GM12878 (cell line): Measurements from ENCODE around the gene ATP1B2.

Source experiments
- BCL11A ChIP-seq: IDR thresholded peaks from 2 replicates; pipeline ENCODE4 v1.6.1; 2011; ENCODE audit warnings: low read depth, low read length
- CREM ChIP-seq: IDR thresholded peaks from 2 replicates; pipeline ENCODE4 v1.6.1; 2014; ENCODE audit warnings: antibody characterized with exemption, low read depth
- CTCF ChIP-seq, 3 experiments: IDR thresholded peaks in 2 of 3; conservative IDR thresholded peaks in 1 of 3; 2 replicates each; pipeline ENCODE4 v1.5.1; 2011; ENCODE audit warnings: low read depth in 3 of 3, low read length in 3 of 3, mild to moderate bottlenecking in 3 of 3, control low read depth in 2 of 3, moderate library complexity in 2 of 3, inconsistent platforms in 1 of 3, mixed read lengths in 1 of 3; ENCODE audit not compliant: control insufficient read depth in 2 of 3, insufficient read depth in 1 of 3; ENCODE audit errors: extremely low read depth in 1 of 3
- EGR1 ChIP-seq, 2 experiments: IDR thresholded peaks; 1 replicate in 1 of 2; 2 replicates in 1 of 2; pipeline ENCODE4 v1.6.1; 2011 to 2012; ENCODE audit warnings: low read depth in 2 of 2, low read length in 2 of 2, borderline replicate concordance in 1 of 2, mild to moderate bottlenecking in 1 of 2, moderate library complexity in 1 of 2
- EZH2 ChIP-seq: IDR thresholded peaks from 2 replicates; pipeline ENCODE4 v1.6.1; 2012; ENCODE audit warnings: low read depth, mild to moderate bottlenecking, control low read depth, inconsistent platforms, low read length, borderline replicate concordance; ENCODE audit not compliant: control insufficient read depth
- GABPA ChIP-seq: IDR thresholded peaks from 2 replicates; pipeline ENCODE4 v1.6.1; 2014; ENCODE audit warnings: antibody characterized with exemption, low read depth, mild to moderate bottlenecking, inconsistent platforms
- JUND ChIP-seq: IDR thresholded peaks from 2 replicates; pipeline ENCODE4 v1.6.1; 2012; ENCODE audit warnings: low read depth, mild to moderate bottlenecking, low read length, improper control_type of control experiment, moderate library complexity
- MXI1 ChIP-seq: fragments of 150-350 bp; IDR thresholded peaks from 2 replicates; pipeline ENCODE4 v1.6.1; 2011; ENCODE audit warnings: low read depth, mild to moderate bottlenecking, inconsistent platforms, low read length, improper control_type of control experiment
- POLR2A ChIP-seq: IDR thresholded peaks from 2 replicates; pipeline ENCODE4 v1.6.1; 2011; ENCODE audit warnings: low read depth, mild to moderate bottlenecking, low read length
- SIN3A ChIP-seq: IDR thresholded peaks from 2 replicates; pipeline ENCODE4 v1.6.1; 2012; ENCODE audit warnings: low read depth, low read length, improper control_type of control experiment
- SKIL ChIP-seq: fragments of 450-650 bp; IDR thresholded peaks from 2 replicates; pipeline ENCODE4 v1.6.1; 2017; ENCODE audit warnings: mild to moderate bottlenecking, low read depth, inconsistent platforms; ENCODE audit not compliant: poor library complexity, severe bottlenecking
- SRF ChIP-seq, 2 experiments: IDR thresholded peaks; 2 replicates each; pipeline ENCODE4 v1.6.1; 2011; ENCODE audit warnings: low read depth in 2 of 2, low read length in 2 of 2, mild to moderate bottlenecking in 1 of 2, moderate library complexity in 1 of 2
- TARDBP ChIP-seq: IDR thresholded peaks from 2 replicates; pipeline ENCODE4 v1.6.1; 2016; ENCODE audit warnings: borderline replicate concordance
- TF ChIP-seq, protein P1 (sequence below): IDR thresholded peaks from 2 replicates; pipeline ENCODE4 v1.6.1; 2011; ENCODE audit warnings: low read depth, low read length, improper control_type of control experiment, borderline replicate concordance

GRCh38 chr17:7633093-7633492 is 17.6 kb upstream of the ATP1B2 start:
- TF ChIP-seq CTCF (IDR thresholded peaks at IDR 0.05 in 2 of 3, conservative IDR thresholded peaks at IDR 0.05 in 1 of 3; ENCODE audit: control insufficient read depth in 2 of 3, extremely low read depth in 1 of 3, insufficient read depth in 1 of 3, low read depth in 3 of 3, low read length in 3 of 3) (0 out of 6 replicates have a peak, but pooled peaks of 1 of the 3 experiments have one; percentile 2), SKIL (no peak), JUND (no peak), MXI1 (no peak), GABPA (no peak), EZH2 (no peak), POLR2A (no peak), EGR1 (IDR thresholded peaks at IDR 0.05; ENCODE audit: borderline replicate concordance in 1 of 2, low read depth in 2 of 2, low read length in 2 of 2) (no peak), SRF (IDR thresholded peaks at IDR 0.05; ENCODE audit: low read depth in 2 of 2, low read length in 2 of 2) (no peak), BCL11A (no peak), TARDBP (no peak), SIN3A (no peak), CREM (no peak)
- TF ChIP-seq, protein P1, sequence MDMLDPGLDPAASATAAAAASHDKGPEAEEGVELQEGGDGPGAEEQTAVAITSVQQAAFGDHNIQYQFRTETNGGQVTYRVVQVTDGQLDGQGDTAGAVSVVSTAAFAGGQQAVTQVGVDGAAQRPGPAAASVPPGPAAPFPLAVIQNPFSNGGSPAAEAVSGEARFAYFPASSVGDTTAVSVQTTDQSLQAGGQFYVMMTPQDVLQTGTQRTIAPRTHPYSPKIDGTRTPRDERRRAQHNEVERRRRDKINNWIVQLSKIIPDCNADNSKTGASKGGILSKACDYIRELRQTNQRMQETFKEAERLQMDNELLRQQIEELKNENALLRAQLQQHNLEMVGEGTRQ: no peak
